Astrocyte (in vitro differentiated cells and primary cell): ENCODE data around the gene CHDH. TPM values are rescaled to one million over a fixed set of nuclear protein-coding genes. Genes with fewer than 3 reads are reported as not detected.

Experiments used
- DNase-seq: peaks from one replicate; pipeline ENCODE4 v3.0.0-alpha.2; 2010; ENCODE audit warnings: low read depth
- FAIRE-seq: peaks from 2 replicates; lab custom pipeline; 2011; peaks lifted over from hg19 to GRCh38; lab: Jason Lieb, UNC
- H2AFZ ChIP-seq: 2 replicates; pipeline ENCODE4 v1.6.0; 2012; ENCODE audit warnings: low read depth, low read length, inconsistent platforms
- H3K27ac ChIP-seq: 2 replicates; pipeline ENCODE4 v1.5.1; 2011; ENCODE audit warnings: low read depth, low read length, inconsistent platforms
- H3K27me3 ChIP-seq: 2 replicates; pipeline ENCODE4 v1.6.0; 2011; ENCODE audit warnings: low read length, inconsistent platforms; ENCODE audit not compliant: insufficient read depth
- H3K36me3 ChIP-seq: 2 replicates; pipeline ENCODE4 v1.5.1; 2011; ENCODE audit warnings: low read length, inconsistent platforms; ENCODE audit not compliant: insufficient read depth
- H3K4me1 ChIP-seq: 2 replicates; pipeline ENCODE4 v1.5.1; 2011; ENCODE audit warnings: low read length, inconsistent platforms; ENCODE audit not compliant: insufficient read depth
- H3K4me2 ChIP-seq: 2 replicates; pipeline ENCODE4 v1.6.0; 2012; ENCODE audit warnings: low read length, inconsistent platforms
- H3K4me3 ChIP-seq: 2 replicates; pipeline ENCODE4 v1.5.1; 2011; ENCODE audit warnings: low read depth, mild to moderate bottlenecking, low read length, inconsistent platforms; ENCODE audit not compliant: insufficient read depth
- H3K79me2 ChIP-seq: 2 replicates; pipeline ENCODE4 v1.6.0; 2012; ENCODE audit warnings: mild to moderate bottlenecking, low read length, inconsistent platforms; ENCODE audit not compliant: insufficient read depth
- H3K9ac ChIP-seq: 2 replicates; pipeline ENCODE4 v1.6.0; 2012; ENCODE audit warnings: mild to moderate bottlenecking, low read length, inconsistent platforms
- H3K9me3 ChIP-seq: 2 replicates; pipeline ENCODE4 v1.5.1; 2012; ENCODE audit warnings: low read depth, mild to moderate bottlenecking, low read length, inconsistent platforms; ENCODE audit not compliant: insufficient read depth
- H4K20me1 ChIP-seq: 2 replicates; pipeline ENCODE4 v1.6.0; 2012; ENCODE audit warnings: low read length, inconsistent platforms; ENCODE audit not compliant: insufficient read depth
- H3K27ac Mint-ChIP-seq: one replicate; pipeline ENCODE4 v1.8.0; 2021; ENCODE audit warnings: mild to moderate bottlenecking, mixed read lengths; ENCODE audit not compliant: unreplicated experiment
- H3K27me3 Mint-ChIP-seq: one replicate; pipeline ENCODE4 v1.8.0; 2021; ENCODE audit warnings: low read depth, mixed read lengths; ENCODE audit not compliant: unreplicated experiment
- H3K36me3 Mint-ChIP-seq: one replicate; pipeline ENCODE4 v1.8.0; 2021; ENCODE audit warnings: low read depth, mixed read lengths; ENCODE audit not compliant: unreplicated experiment
- H3K4me1 Mint-ChIP-seq: one replicate; pipeline ENCODE4 v1.8.0; 2021; ENCODE audit warnings: low read depth, mixed read lengths; ENCODE audit not compliant: unreplicated experiment
- H3K4me3 Mint-ChIP-seq: one replicate; pipeline ENCODE4 v1.8.0; 2021; ENCODE audit warnings: mild to moderate bottlenecking, moderate library complexity, mixed read lengths; ENCODE audit not compliant: unreplicated experiment
- H3K9me3 Mint-ChIP-seq: one replicate; pipeline ENCODE4 v1.8.0; 2021; ENCODE audit warnings: mild to moderate bottlenecking, mixed read lengths; ENCODE audit not compliant: unreplicated experiment
- CTCF ChIP-seq: IDR thresholded peaks from 2 replicates; pipeline ENCODE4 v1.5.1; 2011; ENCODE audit warnings: low read depth, mild to moderate bottlenecking, inconsistent platforms, low read length, moderate library complexity; ENCODE audit not compliant: insufficient read depth
- EZH2 ChIP-seq: IDR thresholded peaks from 2 replicates; pipeline ENCODE4 v1.6.1; 2012; ENCODE audit warnings: mild to moderate bottlenecking, low read length, inconsistent platforms; ENCODE audit not compliant: insufficient read depth
- total RNA-seq: library from RNA; stranded (reverse); gene quantifications from 2 replicates; pipeline ENCODE4 v1.2.1, GENCODE V29; 2021

The CHDH gene
- total RNA-seq, 1 donor from 2014 or later = 0.48 TPM

DNA sequence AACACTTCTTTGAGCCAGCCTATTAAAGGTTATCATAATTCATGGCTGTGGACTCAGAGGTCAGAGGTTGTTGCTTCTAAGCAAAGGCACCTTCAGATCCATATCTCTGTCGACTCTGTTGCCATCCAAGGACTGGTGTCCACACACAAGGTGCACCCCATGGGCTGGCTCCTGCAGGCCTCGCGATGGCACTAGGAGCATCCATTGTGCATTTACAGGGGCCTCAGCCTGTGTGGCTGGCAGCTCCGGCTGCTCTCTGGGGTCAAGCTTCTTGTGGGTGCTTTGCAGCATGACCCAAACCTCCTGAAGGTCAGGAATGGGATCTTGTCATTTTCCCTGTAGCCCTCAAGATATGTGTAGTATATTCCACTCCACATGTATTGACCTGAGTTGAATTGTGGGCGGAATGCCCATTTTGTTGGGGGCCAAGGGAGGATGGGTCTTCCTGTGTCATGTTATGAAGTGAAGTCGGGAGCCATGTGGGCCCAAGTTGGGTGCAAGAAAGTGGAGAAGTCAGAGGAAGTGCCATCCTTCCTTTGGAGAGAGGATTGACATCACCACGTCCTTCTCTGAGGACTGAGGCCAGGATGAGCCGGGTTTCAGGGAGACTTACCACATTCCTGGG lies 43.9 kb downstream of the CHDH start:
- Histone ChIP-seq H3K4me3 (no peak overlapping the region), H3K27me3 (no peaks in the 10 kb centered on the region), H4K20me1 (no peaks in the 10 kb centered on the region), H3K9me3 (no peaks in the 10 kb centered on the region), H3K4me1 (peaks cover 22% of the 10 kb centered on the region), H3K9ac (no peak overlapping the region), H3K36me3 (no peaks in the 10 kb centered on the region), H3K27ac (no peak overlapping the region), H3K4me2 (no peak overlapping the region), H3K79me2 (no peaks in the 10 kb centered on the region), H2AFZ (no peak overlapping the region)
- Mint-ChIP-seq H3K36me3 (no peaks in the 10 kb centered on the region), H3K4me3 (no peak overlapping the region), H3K27me3 (no peaks in the 10 kb centered on the region), H3K9me3 (peaks cover 3% of the 10 kb centered on the region), H3K4me1 (peaks cover 28% of the 10 kb centered on the region), H3K27ac (no peak overlapping the region)
- FAIRE-seq (no peak), DNase-seq (no peak)
- TF ChIP-seq EZH2 = no peak
- TF ChIP-seq CTCF = no peak

GRCh38 chr3:53801319-53801718 lies 44.9 kb downstream of the CHDH start:
- H4K20me1 ChIP-seq = no peaks in the 10 kb centered on the region
- no peak overlapping the region for H3K27ac ChIP-seq
- Mint-ChIP-seq H3K27ac (no peak overlapping the region), H3K36me3 (no peaks in the 10 kb centered on the region), H3K27me3 (peaks cover 2% of the 10 kb centered on the region), H3K4me1 (peaks cover 23% of the 10 kb centered on the region), H3K4me3 (no peak overlapping the region), H3K9me3 (peaks cover 3% of the 10 kb centered on the region)
- H3K9me3 ChIP-seq = no peaks in the 10 kb centered on the region
- no peak overlapping the region for H3K9ac ChIP-seq
- H3K4me2 ChIP-seq = no peak overlapping the region
- no peak for DNase-seq
- H3K4me1 ChIP-seq = peaks cover 18% of the 10 kb centered on the region
- no peaks in the 10 kb centered on the region for H3K79me2 ChIP-seq
- no peaks in the 10 kb centered on the region for H3K27me3 ChIP-seq
- no peak for TF ChIP-seq CTCF
- no peak for TF ChIP-seq EZH2
- no peak overlapping the region for H3K4me3 ChIP-seq
- H3K36me3 ChIP-seq = no peaks in the 10 kb centered on the region
- H2AFZ ChIP-seq = no peak overlapping the region
- no peak for FAIRE-seq
